Aorta (tissue), 5 donors: Measurements from ENCODE around the gene ABI3BP. TPM values are rescaled to one million over a fixed set of nuclear protein-coding genes. Genes with fewer than 3 reads are reported as not detected.

Source experiments
- ATAC-seq: fragments of 200-7000 bp; cut with Tn5 transposase; one replicate; pipeline ENCODE4 v1.9.1; 2022; ENCODE audit warnings: moderate library complexity; ENCODE audit not compliant: low FRiP score
- DNase-seq, 2 donors: peaks; one replicate each; pipeline ENCODE4 v3.0.0-alpha.2; 2020
- H3K27ac ChIP-seq, 2 donors: one replicate each; pipeline ENCODE4 v1.5.1; 2013; ENCODE audit warnings: low read length in 2 of 2, mild to moderate bottlenecking in 2 of 2, moderate library complexity in 2 of 2, control low read depth in 1 of 2, inconsistent platforms in 1 of 2, low read depth in 1 of 2
- H3K27me3 ChIP-seq, 2 donors: one replicate each; pipeline ENCODE4 v1.6.1; 2013; ENCODE audit warnings: control low read depth in 1 of 2, low read length in 1 of 2, mild to moderate bottlenecking in 1 of 2, moderate library complexity in 1 of 2; ENCODE audit not compliant: insufficient read depth in 2 of 2, control insufficient read depth in 1 of 2
- H3K36me3 ChIP-seq, 2 donors: one replicate each; pipeline ENCODE4 v1.6.1; 2013; ENCODE audit warnings: control low read depth in 1 of 2, low read length in 1 of 2, mild to moderate bottlenecking in 1 of 2; ENCODE audit not compliant: insufficient read depth in 2 of 2, control insufficient read depth in 1 of 2
- H3K4me1 ChIP-seq, 2 donors: one replicate each; pipeline ENCODE4 v1.6.1; 2013; ENCODE audit warnings: low read length in 2 of 2, control low read depth in 1 of 2, mild to moderate bottlenecking in 1 of 2, moderate library complexity in 1 of 2; ENCODE audit not compliant: insufficient read depth in 2 of 2, control insufficient read depth in 1 of 2
- H3K4me3 ChIP-seq, 2 donors: one replicate each; pipeline ENCODE4 v1.5.1; 2013; ENCODE audit warnings: low read length in 2 of 2, control low read depth in 1 of 2, mild to moderate bottlenecking in 1 of 2
- H3K9me3 ChIP-seq: one replicate; pipeline ENCODE4 v1.6.1; 2013; ENCODE audit warnings: mild to moderate bottlenecking, low read length; ENCODE audit not compliant: control insufficient read depth
- WGBS, 2 donors: extraction: QIAGEN DNeasy Blood & Tissue Kit; methylation state at CpG; one replicate each; pipeline ENCODE4 v1.1.7; 2013; 5-methylcytosine and 5-hydroxymethylcytosine counted together
- intact Hi-C, 2 donors: fragments of 100-400 bp; cut with DNase I; formaldehyde crosslinking; loops; one replicate each; pipeline versions ENCODE4 v1.14.2 to v1.15.0; 2022
- polyA plus RNA-seq, 2 donors: library from polyadenylated mRNA; stranded (reverse); fragments of 200-250 nt; gene quantifications; one replicate each; pipeline ENCODE4 v1.2.3, GENCODE V29; 2013
- total RNA-seq, 2 donors: library from RNA; stranded (reverse); fragmentation: NEBNext Ultra II Directional; extraction: Animal tissue kit (Norgen Biotek cat#: 25700); gene quantifications; one replicate each; pipeline ENCODE4 v1.2.1, GENCODE V29; 2021
- donor health status: healthy with polysubstance abuse.
- donor health status: Bipolar disorder and iron deficiency.
- donor health status: DM: no; HTN: no; CAD: no.
- donor health status: DM: no; HTN: no; CAD: no.
- donor health status: DM: yes; HTN: yes; CAD: no.

Gene ABI3BP
- total and polyA plus RNA-seq, 4 donors, result 4.6 to 389 (median 115) TPM

GRCh38 chr3:100732435-100732834 is 260.8 kb downstream of the ABI3BP start:
- Histone ChIP-seq H3K27me3 (no peaks in the 10 kb centered on the region), H3K9me3 (no peaks in the 10 kb centered on the region), H3K4me3 (no peak overlapping the region), H3K36me3 (peaks cover 2 to 5% of the 10 kb centered on the region in 2 donors), H3K27ac (no peak overlapping the region), H3K4me1 (no peaks in the 10 kb centered on the region)
- WGBS, 2 donors, result 91 to 92% methylated on average over 3 of the region's 3 CpGs
- no peak for ATAC-seq
- intact Hi-C loops, result no loop called here
- DNase-seq, result no peak

- Histone ChIP-seq H3K27ac (no peak overlapping the region), H3K9me3 (no peaks in the 10 kb centered on the region), H3K4me1 (no peaks in the 10 kb centered on the region), H3K27me3 (no peaks in the 10 kb centered on the region), H3K36me3 (peaks cover 0 to 3% of the 10 kb centered on the region in 2 donors), H3K4me3 (no peak overlapping the region)
- DNase-seq (no peak), ATAC-seq (no peak)
- WGBS, 2 donors, result 65 to 68% methylated on average over 3 of the region's 3 CpGs
- intact Hi-C loops, result no loop called here
Observed at GRCh38 chr3:100730524-100730923, 262.7 kb downstream of the ABI3BP start.

GRCh38 chr3:100726706-100727105 is 266.5 kb downstream of the ABI3BP start:
- H3K27me3 ChIP-seq, result no peaks in the 10 kb centered on the region
- WGBS, 2 donors, result 80 to 84% methylated on average over 1 of the region's 1 CpG
- H3K4me1 ChIP-seq, result no peaks in the 10 kb centered on the region
- H3K27ac ChIP-seq, result no peak overlapping the region
- no peak for DNase-seq
- ATAC-seq, result no peak
- H3K9me3 ChIP-seq, result no peaks in the 10 kb centered on the region
- intact Hi-C loops, result no loop called here
- H3K36me3 ChIP-seq, result peaks cover 0 to 2% of the 10 kb centered on the region in 2 donors
- no peak overlapping the region for H3K4me3 ChIP-seq

- no peak for DNase-seq
- WGBS, 2 donors, result 85 to 89% methylated on average over 3 of the region's 3 CpGs
- no peak overlapping the region for H3K4me3 ChIP-seq
- H3K4me1 ChIP-seq, result no peaks in the 10 kb centered on the region
- peaks cover 0 to 2% of the 10 kb centered on the region in 2 donors for H3K36me3 ChIP-seq
- H3K27ac ChIP-seq, result no peak overlapping the region
- H3K27me3 ChIP-seq, result no peaks in the 10 kb centered on the region
- intact Hi-C loops, result no loop called here
- no peaks in the 10 kb centered on the region for H3K9me3 ChIP-seq
- ATAC-seq, result no peak
Observed at GRCh38 chr3:100725935-100726513, 267.2 kb downstream of the ABI3BP start.

- no peak overlapping the region for H3K4me3 ChIP-seq
- H3K9me3 ChIP-seq, result no peaks in the 10 kb centered on the region
- H3K27me3 ChIP-seq, result no peaks in the 10 kb centered on the region
- peaks cover 0 to 2% of the 10 kb centered on the region in 2 donors for H3K36me3 ChIP-seq
- no peak overlapping the region for H3K27ac ChIP-seq
- WGBS, 2 donors, result 63 to 69% methylated on average over 5 of the region's 5 CpGs
- no peak for ATAC-seq
- DNase-seq, result no peak
- intact Hi-C loops, result no loop called here
- peaks cover 0 to 2% of the 10 kb centered on the region in 2 donors for H3K4me1 ChIP-seq
Observed at GRCh38 chr3:100720426-100720825, 272.8 kb downstream of the ABI3BP start.

GRCh38 chr3:100719136-100719535 is 274.1 kb downstream of the ABI3BP start:
- Histone ChIP-seq H3K27me3 (no peaks in the 10 kb centered on the region), H3K4me3 (no peak overlapping the region), H3K36me3 (peaks cover 0 to 4% of the 10 kb centered on the region in 2 donors), H3K9me3 (no peaks in the 10 kb centered on the region), H3K27ac (no peak overlapping the region), H3K4me1 (peaks cover 0 to 2% of the 10 kb centered on the region in 2 donors)
- DNase-seq (no peak), ATAC-seq (no peak)
- intact Hi-C loops, result no loop called here
- WGBS, 2 donors, result 5 to 9% methylated on average over 1 of the region's 1 CpG

GRCh38 chr3:100717637-100718487 is 275.4 kb downstream of the ABI3BP start:
- Histone ChIP-seq H3K36me3 (peaks cover 0 to 4% of the 10 kb centered on the region in 2 donors), H3K27me3 (no peaks in the 10 kb centered on the region), H3K27ac (no peak overlapping the region), H3K9me3 (no peaks in the 10 kb centered on the region), H3K4me3 (no peak overlapping the region), H3K4me1 (peaks cover 0 to 2% of the 10 kb centered on the region in 2 donors)
- ATAC-seq, result no peak
- WGBS, 2 donors, result 87 to 88% methylated on average over 4 of the region's 4 CpGs
- intact Hi-C loops, result no loop called here
- no peak for DNase-seq

- intact Hi-C loops, result no loop called here
- no peaks in the 10 kb centered on the region for H3K9me3 ChIP-seq
- H3K4me1 ChIP-seq, result peaks cover 0 to 2% of the 10 kb centered on the region in 2 donors
- ATAC-seq (no peak), DNase-seq (no peak)
- 76 to 87% methylated on average over 2 of the region's 2 CpGs for WGBS, 2 donors
- H3K27me3 ChIP-seq, result no peaks in the 10 kb centered on the region
- H3K27ac ChIP-seq, result no peak overlapping the region
- peaks cover 0 to 4% of the 10 kb centered on the region in 2 donors for H3K36me3 ChIP-seq
- no peak overlapping the region for H3K4me3 ChIP-seq
Observed at GRCh38 chr3:100717063-100717462, 276.2 kb downstream of the ABI3BP start.

GRCh38 chr3:100715176-100715575 is 278.0 kb downstream of the ABI3BP start:
- ATAC-seq, result no peak
- no peaks in the 10 kb centered on the region for H3K27me3 ChIP-seq
- no peak for DNase-seq
- intact Hi-C loops, result no loop called here
- H3K4me3 ChIP-seq, result peak overlapping the region in 1 of 2 donors; percentile 20
- H3K9me3 ChIP-seq, result no peaks in the 10 kb centered on the region
- H3K27ac ChIP-seq, result no peak overlapping the region
- peaks cover 2 to 3% of the 10 kb centered on the region in 2 donors for H3K4me1 ChIP-seq
- H3K36me3 ChIP-seq, result peaks cover 0 to 2% of the 10 kb centered on the region in 2 donors
